ENCODE data around the gene GLO1. TPM values are rescaled to one million over a fixed set of nuclear protein-coding genes. Genes with fewer than 3 reads are reported as not detected.

Gene GLO1
- polyA plus RNA-seq, 1 donor (not counting 4 experiments of a cell fraction or from before 2014, with no cell fraction given): 301 TPM

- no peak overlapping the region for H2AFZ ChIP-seq (ENCODE audit: control insufficient read depth, low read length)
- no peaks in the 10 kb centered on the region for H3K36me3 ChIP-seq (ENCODE audit: control insufficient read depth in 2 of 2, extremely low read depth in 1 of 2, insufficient read depth in 2 of 2, low read length in 2 of 2)
- TF ChIP-seq EZH2 (IDR thresholded peaks at IDR 0.05; ENCODE audit: low read length) (no peak), CTCF (optimal IDR thresholded peaks at IDR 0.05 in 1 of 3, IDR thresholded peaks at IDR 0.05 in 1 of 3, conservative IDR thresholded peaks at IDR 0.05 in 1 of 3; ENCODE audit: extremely low read depth in 1 of 3, insufficient read depth in 2 of 3, low read length in 3 of 3) (no peak)
- no peak overlapping the region for H3K9ac ChIP-seq (ENCODE audit: control insufficient read depth, extremely low read depth, insufficient read depth, low read length)
- DNase-seq (ENCODE audit: low read depth, low spot score): no peak
- H3K9me1 ChIP-seq (ENCODE audit: control insufficient read depth, extremely low read depth, insufficient read depth, low read length): no peaks in the 10 kb centered on the region
- no peak for FAIRE-seq
- H3K4me2 ChIP-seq (ENCODE audit: control insufficient read depth, extremely low read depth, insufficient read depth, low read depth, low read length): no peak overlapping the region
- no peaks in the 10 kb centered on the region for H3K27me3 ChIP-seq (ENCODE audit: control insufficient read depth, extremely low read depth, insufficient read depth, low read length)
- peaks cover 2% of the 10 kb centered on the region for H3K79me2 ChIP-seq (ENCODE audit: control insufficient read depth, insufficient read depth, low read length)
- H3K27ac ChIP-seq (ENCODE audit: control insufficient read depth, insufficient read depth, low read length): no peak overlapping the region
- no peaks in the 10 kb centered on the region for H4K20me1 ChIP-seq (ENCODE audit: control insufficient read depth, extremely low read depth, insufficient read depth, low read length)
- dilution Hi-C loops (cut with MboI; ENCODE audit: extremely low pct_ligation_motif_present, low sequenced_read_pairs): no loop called here
- no peaks in the 10 kb centered on the region for H3K9me3 ChIP-seq (ENCODE audit: control insufficient read depth, low read depth, low read length)
- peaks cover 6% of the 10 kb centered on the region for H3K4me1 ChIP-seq (ENCODE audit: control insufficient read depth, extremely low read depth, insufficient read depth, low read length)
- H3K4me3 ChIP-seq (ENCODE audit: control insufficient read depth in 2 of 3, extremely low read depth in 1 of 3, insufficient read depth in 2 of 3, low read depth in 1 of 3, low read length in 3 of 3): no peak overlapping the region
Measured at GRCh38 chr6:38634518-38634917, 68.4 kb downstream of the GLO1 start.

GRCh38 chr6:38632490-38632889 lies 70.5 kb downstream of the GLO1 start:
- TF ChIP-seq CTCF (optimal IDR thresholded peaks at IDR 0.05 in 1 of 3, IDR thresholded peaks at IDR 0.05 in 1 of 3, conservative IDR thresholded peaks at IDR 0.05 in 1 of 3; ENCODE audit: extremely low read depth in 1 of 3, insufficient read depth in 2 of 3, low read length in 3 of 3): no peak
- no peak for TF ChIP-seq EZH2 (IDR thresholded peaks at IDR 0.05; ENCODE audit: low read length)
- Histone ChIP-seq H4K20me1 (ENCODE audit: control insufficient read depth, extremely low read depth, insufficient read depth, low read length) (no peaks in the 10 kb centered on the region), H2AFZ (ENCODE audit: control insufficient read depth, low read length) (no peak overlapping the region), H3K9ac (ENCODE audit: control insufficient read depth, extremely low read depth, insufficient read depth, low read length) (no peak overlapping the region), H3K4me1 (ENCODE audit: control insufficient read depth, extremely low read depth, insufficient read depth, low read length) (no peaks in the 10 kb centered on the region), H3K4me2 (ENCODE audit: control insufficient read depth, extremely low read depth, insufficient read depth, low read depth, low read length) (no peak overlapping the region), H3K4me3 (ENCODE audit: control insufficient read depth in 2 of 3, extremely low read depth in 1 of 3, insufficient read depth in 2 of 3, low read depth in 1 of 3, low read length in 3 of 3) (no peak overlapping the region), H3K9me3 (ENCODE audit: control insufficient read depth, low read depth, low read length) (no peaks in the 10 kb centered on the region), H3K9me1 (ENCODE audit: control insufficient read depth, extremely low read depth, insufficient read depth, low read length) (no peaks in the 10 kb centered on the region), H3K79me2 (ENCODE audit: control insufficient read depth, insufficient read depth, low read length) (peaks cover 2% of the 10 kb centered on the region), H3K27ac (ENCODE audit: control insufficient read depth, insufficient read depth, low read length) (no peak overlapping the region), H3K27me3 (ENCODE audit: control insufficient read depth, extremely low read depth, insufficient read depth, low read length) (no peaks in the 10 kb centered on the region), H3K36me3 (ENCODE audit: control insufficient read depth in 2 of 2, extremely low read depth in 1 of 2, insufficient read depth in 2 of 2, low read length in 2 of 2) (no peaks in the 10 kb centered on the region)
- no peak for DNase-seq (ENCODE audit: low read depth, low spot score)
- dilution Hi-C loops (cut with MboI; ENCODE audit: extremely low pct_ligation_motif_present, low sequenced_read_pairs): no loop called here
- FAIRE-seq: no peak
